Muscle of arm (tissue), 12 donors: ENCODE results near the gene EIF3I. TPM values are rescaled to one million over a fixed set of nuclear protein-coding genes. Genes with fewer than 3 reads are reported as not detected.
A peak's percentile ranks its signal among the peaks of the same experiment; 100 is the strongest.

Experiments used
- DNase-seq: peaks from one replicate; pipeline ENCODE4 v3.0.0-alpha.2; 2013
- polyA plus RNA-seq, 12 donors: library from polyadenylated mRNA; unstranded; fragments of 120-200 nt; gene quantifications; one replicate each; pipeline ENCODE4 v1.2.1, GENCODE V29; 2013; ENCODE audit not compliant: insufficient read length in 12 of 12

Gene EIF3I
- polyA plus RNA-seq, 12 donors: 71.5 to 178 (median 160) TPM; not detected in 1

GRCh38 chr1:32195972-32196823 lies 26.0 kb upstream of the EIF3I start:
- DNase-seq: no peak

GRCh38 chr1:32197074-32197473 lies 25.1 kb upstream of the EIF3I start:
- DNase-seq: no peak

- no peak for DNase-seq
Observed at GRCh38 chr1:32197837-32198236, 24.4 kb upstream of the EIF3I start.

GRCh38 chr1:32198237-32199042 lies 23.8 kb upstream of the EIF3I start:
- DNase-seq: no peak

GRCh38 chr1:32199043-32199716 lies 23.0 kb upstream of the EIF3I start:
- DNase-seq: no peak

GRCh38 chr1:32199717-32200072 lies 22.5 kb upstream of the EIF3I start:
- no peak for DNase-seq

GRCh38 chr1:32200226-32201010 lies 21.8 kb upstream of the EIF3I start, which contains the start of gene CCDC28B:
CCDC28B (plus strand) TSS chr1:32200595; CDS start chr1:32201936, 1,341 bp downstream.
- DNase-seq: peak; percentile 85

- peak; percentile 67 for DNase-seq
Observed at GRCh38 chr1:32201011-32201855, 21.0 kb upstream of the EIF3I start.

- DNase-seq: no peak
Observed at GRCh38 chr1:32204943-32205361, 17.3 kb upstream of the EIF3I start.

- DNase-seq: peak; percentile 88
Observed at GRCh38 chr1:32205401-32206370, 16.5 kb upstream of the EIF3I start, which contains the start of gene IQCC. IQCC (plus strand) TSS chr1:32205671; CDS start chr1:32205682, 11 bp downstream.

GRCh38 chr1:32208469-32208868 lies 13.7 kb upstream of the EIF3I start:
- DNase-seq: no peak

- no peak for DNase-seq
Observed at GRCh38 chr1:32208891-32209328, 13.3 kb upstream of the EIF3I start, which contains the start of gene DCDC2B. DCDC2B (plus strand) TSS chr1:32209089; CDS start chr1:32209094, 5 bp downstream.

- peak; percentile 46 for DNase-seq
Observed at GRCh38 chr1:32215629-32216480, 6.4 kb upstream of the EIF3I start.

GRCh38 chr1:32216566-32216965 lies 5.6 kb upstream of the EIF3I start:
- DNase-seq: no peak

- DNase-seq: no peak
Observed at GRCh38 chr1:32219022-32219421, 3.2 kb upstream of the EIF3I start.

GRCh38 chr1:32220746-32221580 lies 1.2 kb upstream of the EIF3I start:
- DNase-seq: no peak

GRCh38 chr1:32221581-32221979 lies 627 bp upstream of the EIF3I start:
- no peak for DNase-seq
